RPMI8226 (cell line): ENCODE data around the gene RUSC1.
"Not testable (repeated sequence)": the region's sequence is repeated elsewhere in the genome, so short reads cannot be mapped to it uniquely, and the experiment has no call there.

Experiments used
- DNase-seq: peaks from one replicate; pipeline ENCODE4 v3.0.0-alpha.2; 2015

RUSC1 gene, protein sequence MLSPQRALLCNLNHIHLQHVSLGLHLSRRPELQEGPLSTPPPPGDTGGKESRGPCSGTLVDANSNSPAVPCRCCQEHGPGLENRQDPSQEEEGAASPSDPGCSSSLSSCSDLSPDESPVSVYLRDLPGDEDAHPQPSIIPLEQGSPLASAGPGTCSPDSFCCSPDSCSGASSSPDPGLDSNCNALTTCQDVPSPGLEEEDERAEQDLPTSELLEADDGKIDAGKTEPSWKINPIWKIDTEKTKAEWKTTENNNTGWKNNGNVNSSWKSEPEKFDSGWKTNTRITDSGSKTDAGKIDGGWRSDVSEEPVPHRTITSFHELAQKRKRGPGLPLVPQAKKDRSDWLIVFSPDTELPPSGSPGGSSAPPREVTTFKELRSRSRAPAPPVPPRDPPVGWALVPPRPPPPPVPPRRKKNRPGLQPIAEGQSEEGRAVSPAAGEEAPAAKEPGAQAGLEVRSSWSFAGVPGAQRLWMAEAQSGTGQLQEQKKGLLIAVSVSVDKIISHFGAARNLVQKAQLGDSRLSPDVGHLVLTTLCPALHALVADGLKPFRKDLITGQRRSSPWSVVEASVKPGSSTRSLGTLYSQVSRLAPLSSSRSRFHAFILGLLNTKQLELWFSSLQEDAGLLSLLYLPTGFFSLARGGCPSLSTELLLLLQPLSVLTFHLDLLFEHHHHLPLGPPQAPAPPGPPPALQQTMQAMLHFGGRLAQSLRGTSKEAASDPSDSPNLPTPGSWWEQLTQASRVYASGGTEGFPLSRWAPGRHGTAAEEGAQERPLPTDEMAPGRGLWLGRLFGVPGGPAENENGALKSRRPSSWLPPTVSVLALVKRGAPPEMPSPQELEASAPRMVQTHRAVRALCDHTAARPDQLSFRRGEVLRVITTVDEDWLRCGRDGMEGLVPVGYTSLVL

DNA sequence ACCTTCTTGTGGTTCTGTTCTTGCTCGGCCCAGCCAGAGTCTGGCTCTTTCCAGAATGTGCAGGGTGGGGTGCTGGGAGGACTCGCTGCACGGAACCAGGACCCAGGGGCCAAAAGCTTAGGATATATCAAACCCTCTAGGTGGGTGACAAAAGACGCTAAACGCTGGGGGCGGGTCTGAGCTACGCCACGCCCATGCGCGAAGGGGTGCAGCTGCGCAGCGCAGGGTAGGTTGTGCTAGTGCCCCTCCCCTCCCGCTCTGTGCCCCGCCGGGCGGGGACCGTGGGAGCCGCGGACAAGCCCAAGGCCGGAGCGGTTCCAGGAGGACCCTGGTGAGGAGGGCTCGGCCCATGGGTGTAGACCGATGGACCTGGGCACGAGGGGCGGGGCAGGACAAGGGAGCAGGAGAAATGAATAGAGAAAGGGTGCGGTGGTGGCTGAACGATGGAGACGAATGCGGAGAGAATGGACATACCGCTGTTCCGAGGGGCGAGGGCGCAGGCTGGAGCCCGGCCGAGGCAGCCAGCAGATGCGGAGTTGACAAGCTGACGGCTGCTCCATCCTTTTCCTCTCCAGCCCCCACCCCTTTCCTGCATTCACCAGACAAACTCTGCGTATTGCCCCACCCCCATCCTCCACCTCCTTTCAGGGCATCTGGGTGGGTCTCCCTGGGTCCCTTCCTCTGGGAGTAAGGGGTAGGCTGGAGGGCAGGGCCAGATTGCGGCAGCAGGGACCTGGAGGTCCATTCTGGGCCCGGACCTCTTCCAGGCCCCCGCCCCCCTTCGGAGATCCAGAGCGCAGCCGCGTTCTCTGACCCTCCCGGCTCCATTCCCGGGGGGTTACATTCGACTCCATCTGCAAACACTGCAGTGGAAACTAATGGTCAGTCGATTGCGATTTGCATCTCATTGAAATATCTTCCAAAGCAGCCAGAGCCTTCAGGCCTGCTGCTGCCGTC lies at the start of gene RUSC1:
RUSC1 (plus strand) TSS at position 234 of the 957 bp plus-strand sequence. CDS start 880 bp downstream, outside the sequence.
- DNase-seq = no peak

DNA sequence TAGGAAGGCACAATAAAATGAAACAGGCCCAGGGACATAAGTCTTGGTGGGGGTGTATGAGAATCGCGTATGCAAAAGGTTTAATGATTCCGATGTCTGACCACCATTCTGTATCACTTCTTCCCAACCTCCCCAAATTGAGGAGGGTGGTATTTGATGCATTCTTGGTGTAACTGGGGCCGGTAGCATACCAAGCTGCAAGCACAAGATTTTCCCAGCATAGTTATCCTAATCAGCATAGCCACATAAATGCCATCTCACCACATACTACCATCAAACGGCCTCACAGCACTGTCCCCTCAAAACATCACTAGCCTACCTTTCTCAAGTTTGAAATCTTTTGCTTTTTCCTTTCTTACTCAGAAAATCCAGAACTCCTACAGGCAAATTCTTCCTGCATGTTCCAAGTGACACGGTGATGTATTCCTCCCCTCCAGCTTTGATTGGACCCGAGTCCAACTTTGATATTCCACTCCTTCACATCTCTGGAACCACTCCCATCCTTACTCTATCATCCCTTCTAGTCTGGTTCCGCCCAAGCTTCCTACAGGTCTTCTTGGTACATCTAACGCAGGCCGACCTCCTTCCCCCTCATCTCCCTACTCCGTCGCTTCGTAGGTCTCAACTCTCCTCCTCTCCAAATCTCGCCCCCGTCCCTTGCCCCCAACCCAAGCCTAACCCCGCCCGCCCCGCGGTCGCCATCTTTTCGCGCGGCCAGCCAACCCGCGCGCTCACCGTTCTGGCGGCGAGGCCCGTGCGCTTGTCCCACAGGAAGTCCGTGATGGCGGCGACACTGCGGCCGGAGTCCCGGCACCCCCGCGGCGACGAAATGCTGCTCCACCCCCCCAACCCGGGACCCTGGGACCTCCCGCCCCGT lies 48.0 kb upstream of the RUSC1 start:
- no peak for DNase-seq

DNA sequence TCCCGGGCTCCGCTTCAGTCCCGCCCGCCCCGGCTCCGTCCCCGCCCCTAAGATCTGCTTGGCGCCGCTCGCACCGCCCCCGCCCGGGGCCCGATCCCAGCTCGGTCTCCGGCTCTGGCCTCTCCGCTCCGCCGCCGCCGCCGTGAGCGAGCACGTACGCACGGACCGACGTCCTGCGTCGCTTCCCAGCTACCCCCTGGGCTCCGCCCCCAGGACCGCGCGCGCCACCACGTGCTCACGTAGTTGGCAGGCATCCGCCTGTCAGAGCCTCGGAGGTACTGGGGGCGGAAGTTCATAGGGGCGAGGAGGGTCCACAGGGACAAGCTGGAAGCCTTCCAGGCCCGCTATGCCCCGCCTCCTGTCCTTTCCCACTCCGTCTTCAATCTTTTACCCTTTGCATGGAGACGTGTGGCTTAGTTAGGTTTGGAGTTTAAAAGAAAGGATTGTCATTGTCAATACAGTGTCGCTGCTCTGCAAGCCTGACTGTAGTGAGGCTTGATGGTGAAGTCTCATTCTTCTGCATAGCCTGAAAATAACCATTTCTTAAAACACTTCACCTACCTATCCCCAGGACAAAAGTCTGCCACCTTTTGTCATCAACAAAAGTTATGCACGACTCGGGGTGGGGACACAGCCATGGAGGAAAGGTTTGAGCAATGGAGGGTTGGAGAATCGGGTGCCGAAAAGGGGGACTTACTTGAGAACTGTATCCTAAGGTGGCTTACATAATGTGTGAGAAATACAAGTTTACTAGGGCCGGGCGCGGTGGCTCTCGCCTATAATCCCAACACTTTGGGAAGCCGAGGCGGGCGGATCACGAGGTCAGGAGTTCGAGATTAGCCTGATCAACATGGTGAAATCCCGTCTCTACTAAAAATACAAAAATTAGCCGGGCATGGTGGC lies 47.1 kb upstream of the RUSC1 start, which contains the start of gene CLK2:
CLK2 (minus strand) TSS at position 162 of the 903 bp plus-strand sequence. CDS start 2,527 bp downstream, outside the sequence.
- peak; percentile 99 for DNase-seq

DNA sequence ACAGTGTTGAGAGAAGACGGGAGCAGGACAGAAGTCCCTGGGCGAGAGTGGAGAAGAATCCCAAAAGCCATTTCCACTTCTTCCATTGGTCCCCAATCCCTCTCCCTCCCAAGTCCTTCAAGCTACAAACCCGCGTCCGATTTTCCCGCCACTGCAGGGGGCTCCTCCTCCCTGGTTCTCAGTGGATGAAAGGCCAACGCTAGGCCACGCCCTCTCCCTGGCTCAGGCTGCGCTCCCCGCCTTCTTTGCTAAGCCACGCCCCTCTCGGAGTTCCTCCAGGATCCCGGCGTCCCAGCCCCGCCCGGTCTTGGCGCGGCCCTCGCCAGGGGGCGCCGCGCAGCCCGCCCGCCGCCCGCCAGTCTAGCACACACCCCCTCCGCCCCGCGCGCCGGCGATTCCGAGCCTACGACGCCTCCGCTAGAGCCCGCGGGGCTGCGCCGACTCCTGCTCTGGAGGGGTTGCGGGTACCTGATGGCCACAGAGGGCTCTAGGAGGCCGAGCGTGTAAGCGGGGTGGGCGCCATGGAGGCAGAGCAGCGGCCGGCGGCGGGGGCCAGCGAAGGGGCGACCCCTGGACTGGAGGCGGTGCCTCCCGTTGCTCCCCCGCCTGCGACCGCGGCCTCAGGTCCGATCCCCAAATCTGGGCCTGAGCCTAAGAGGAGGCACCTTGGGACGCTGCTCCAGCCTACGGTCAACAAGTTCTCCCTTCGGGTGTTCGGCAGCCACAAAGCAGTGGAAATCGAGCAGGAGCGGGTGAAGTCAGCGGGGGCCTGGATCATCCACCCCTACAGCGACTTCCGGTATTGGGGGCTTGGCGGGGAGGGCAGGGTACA lies 43.4 kb upstream of the RUSC1 start, which contains the start of gene HCN3:
HCN3 (plus strand) TSS at position 394 of the 832 bp plus-strand sequence; CDS start at position 522, 128 bp downstream.
- peak; percentile 99 for DNase-seq

DNA sequence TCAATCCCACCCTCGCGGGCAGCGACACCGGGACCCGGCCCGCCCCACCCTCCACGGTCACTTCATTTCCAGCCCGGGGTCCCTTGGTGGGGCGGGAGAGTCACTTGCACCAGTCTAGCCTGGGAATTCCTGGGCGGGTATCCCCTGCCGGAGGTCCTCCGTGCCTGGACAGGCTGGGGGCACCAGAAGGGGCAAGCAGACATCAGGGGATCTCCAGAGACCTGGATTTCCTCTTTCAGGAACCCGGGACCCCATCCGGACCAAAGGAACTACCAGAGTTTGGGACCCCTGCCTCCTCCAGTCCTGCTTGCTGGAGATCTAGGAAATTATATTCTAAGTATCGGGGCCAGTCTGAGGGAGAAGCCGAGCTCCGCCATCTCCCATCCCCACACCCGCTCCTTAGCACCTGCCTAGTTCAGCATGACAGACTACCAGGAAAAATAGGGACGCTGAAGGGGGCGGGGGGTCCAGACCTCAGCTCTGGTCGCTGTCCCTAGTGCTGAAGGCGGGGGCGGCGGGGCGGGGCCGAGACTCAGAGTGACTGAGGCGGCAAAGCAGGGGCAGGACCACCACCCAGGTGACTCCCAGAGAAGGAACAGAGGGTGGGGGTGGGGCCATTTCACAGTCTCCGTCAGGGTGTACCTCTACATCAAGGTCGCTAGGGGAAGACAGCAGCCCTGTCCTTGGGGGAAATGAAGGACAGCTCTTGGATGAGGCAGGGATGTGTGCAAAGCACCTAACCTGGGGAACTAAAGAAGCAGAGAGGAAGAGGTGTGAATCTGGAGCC lies 42.6 kb upstream of the RUSC1 start:
- peak; percentile 77 for DNase-seq

DNA sequence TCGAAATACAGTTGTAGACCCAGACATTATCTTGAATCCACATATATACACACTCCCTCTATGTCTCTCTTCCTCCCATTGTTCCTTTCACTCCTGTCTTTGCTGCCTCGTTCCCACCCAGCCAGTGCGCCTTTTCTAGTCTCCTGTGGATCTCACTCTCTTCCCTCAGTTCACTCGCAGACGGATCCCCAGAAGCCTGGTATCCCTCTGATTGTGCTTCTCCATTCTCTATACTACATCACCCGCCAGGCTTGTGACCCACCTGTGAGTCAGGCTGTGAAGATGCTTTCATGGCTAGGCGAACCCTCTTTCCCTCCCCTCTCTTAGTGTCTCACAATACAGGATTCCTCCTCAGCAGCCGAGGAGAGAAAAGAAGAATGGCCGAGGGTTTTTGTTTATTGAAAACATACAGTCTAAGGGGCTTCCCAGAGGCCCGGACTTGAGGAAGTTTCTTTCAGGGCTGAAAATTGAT lies 42.0 kb upstream of the RUSC1 start:
- DNase-seq = no peak

DNA sequence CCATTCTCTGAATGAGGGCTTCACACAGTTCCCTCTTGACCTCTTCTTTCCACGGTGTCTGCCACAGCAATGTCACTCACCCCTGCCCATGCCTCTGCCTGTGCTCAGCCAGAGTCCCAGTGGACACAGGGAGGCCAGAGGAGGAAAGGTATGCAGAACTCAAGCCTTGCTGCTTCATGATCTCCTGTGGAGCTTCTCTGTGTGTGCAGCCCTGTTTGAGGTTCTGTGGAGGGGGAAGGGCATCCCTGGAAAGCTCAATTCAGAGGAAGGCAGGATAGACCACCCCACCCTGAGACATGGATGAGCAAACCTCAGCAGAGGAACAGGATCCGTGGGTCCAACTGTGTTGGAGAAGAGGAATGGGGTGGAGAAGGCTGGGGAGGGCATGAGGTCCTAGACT lies 41.4 kb upstream of the RUSC1 start:
- DNase-seq = no peak

DNA sequence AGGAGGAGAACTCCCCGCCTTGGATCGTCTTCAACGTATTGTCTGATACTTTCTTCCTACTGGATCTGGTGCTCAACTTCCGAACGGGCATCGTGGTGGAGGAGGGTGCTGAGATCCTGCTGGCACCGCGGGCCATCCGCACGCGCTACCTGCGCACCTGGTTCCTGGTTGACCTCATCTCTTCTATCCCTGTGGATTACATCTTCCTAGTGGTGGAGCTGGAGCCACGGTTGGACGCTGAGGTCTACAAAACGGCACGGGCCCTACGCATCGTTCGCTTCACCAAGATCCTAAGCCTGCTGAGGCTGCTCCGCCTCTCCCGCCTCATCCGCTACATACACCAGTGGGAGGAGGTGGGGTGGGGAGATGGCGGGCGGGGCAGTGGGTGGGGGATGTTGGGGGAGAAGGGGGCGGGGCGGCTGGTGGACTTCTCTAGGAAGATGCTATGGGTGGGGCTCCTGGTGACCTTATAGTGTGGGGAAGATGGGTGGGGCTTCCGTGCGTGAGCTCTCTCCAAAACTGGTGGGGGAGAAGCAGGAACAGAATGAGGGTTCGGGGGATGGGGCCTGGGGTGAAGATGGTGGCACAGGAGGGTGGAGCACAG lies 38.1 kb upstream of the RUSC1 start:
- no peak for DNase-seq

DNA sequence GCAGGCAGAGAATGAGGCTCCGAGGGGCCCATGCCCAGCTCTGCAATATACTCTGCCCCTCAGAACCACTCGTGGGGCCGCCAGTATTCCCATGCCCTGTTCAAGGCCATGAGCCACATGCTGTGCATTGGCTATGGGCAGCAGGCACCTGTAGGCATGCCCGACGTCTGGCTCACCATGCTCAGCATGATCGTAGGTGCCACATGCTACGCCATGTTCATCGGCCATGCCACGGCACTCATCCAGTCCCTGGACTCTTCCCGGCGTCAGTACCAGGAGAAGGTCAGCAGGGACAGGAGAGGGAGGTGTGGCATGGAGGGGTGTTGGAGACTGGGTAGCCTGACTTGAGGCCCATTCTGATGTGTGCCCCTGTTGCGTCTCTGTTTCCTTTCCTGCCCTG lies 36.2 kb upstream of the RUSC1 start:
- DNase-seq = no peak

DNA sequence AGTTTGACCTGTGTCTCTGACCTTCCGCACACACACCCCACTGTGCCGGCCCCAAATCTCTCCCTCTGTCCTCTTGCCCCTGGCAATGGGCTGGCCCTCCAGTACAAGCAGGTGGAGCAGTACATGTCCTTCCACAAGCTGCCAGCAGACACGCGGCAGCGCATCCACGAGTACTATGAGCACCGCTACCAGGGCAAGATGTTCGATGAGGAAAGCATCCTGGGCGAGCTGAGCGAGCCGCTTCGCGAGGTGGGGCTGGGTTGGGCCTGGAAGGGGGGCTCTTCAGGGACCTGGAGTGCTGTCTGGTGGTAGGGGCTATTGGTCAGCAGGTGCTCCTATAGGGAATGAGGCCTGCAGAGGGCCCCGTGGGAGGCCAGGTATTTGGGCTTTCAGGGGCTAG lies 35.6 kb upstream of the RUSC1 start:
- DNase-seq = no peak

DNA sequence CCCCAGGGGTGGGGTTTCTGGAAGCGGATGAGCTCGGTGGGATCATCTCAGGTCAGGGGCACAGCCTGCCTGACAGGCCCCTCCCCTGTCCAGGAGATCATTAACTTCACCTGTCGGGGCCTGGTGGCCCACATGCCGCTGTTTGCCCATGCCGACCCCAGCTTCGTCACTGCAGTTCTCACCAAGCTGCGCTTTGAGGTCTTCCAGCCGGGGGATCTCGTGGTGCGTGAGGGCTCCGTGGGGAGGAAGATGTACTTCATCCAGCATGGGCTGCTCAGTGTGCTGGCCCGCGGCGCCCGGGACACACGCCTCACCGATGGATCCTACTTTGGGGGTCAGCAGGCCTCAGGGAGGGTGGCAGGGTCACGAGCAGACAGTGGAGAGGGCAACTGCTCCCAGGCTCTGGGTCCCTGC lies 35.1 kb upstream of the RUSC1 start:
- DNase-seq = no peak

DNA sequence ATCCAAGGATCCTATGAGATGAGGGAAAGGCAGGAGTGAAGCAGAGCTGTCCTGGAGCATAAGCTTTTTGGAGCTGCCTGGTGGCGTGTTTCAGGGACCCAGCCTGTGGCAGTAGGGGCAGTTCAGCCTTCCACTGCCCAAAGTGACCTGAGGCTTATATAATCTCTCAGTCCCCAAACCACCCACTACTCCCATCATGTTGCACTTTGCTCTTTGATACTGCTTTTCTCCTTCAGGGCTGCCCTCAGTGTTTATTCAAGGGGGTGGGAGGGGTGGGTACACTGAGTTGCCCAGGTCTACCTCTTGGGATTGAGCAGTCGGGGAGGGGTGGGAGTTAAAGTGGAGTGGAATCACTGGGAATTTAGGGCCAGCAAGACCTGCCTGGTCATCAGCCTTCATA lies 34.1 kb upstream of the RUSC1 start:
- no peak for DNase-seq

DNA sequence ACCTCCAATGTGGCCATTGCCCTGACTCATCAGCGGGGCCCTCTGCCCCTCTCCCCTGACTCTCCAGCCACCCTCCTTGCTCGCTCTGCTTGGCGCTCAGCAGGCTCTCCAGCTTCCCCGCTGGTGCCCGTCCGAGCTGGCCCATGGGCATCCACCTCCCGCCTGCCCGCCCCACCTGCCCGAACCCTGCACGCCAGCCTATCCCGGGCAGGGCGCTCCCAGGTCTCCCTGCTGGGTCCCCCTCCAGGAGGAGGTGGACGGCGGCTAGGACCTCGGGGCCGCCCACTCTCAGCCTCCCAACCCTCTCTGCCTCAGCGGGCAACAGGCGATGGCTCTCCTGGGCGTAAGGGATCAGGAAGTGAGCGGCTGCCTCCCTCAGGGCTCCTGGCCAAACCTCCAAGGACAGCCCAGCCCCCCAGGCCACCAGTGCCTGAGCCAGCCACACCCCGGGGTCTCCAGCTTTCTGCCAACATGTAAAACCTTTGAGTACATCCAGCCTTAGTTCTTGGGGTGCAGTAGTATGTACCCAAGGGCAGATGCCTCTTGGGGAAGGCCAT lies 32.6 kb upstream of the RUSC1 start:
- no peak for DNase-seq

DNA sequence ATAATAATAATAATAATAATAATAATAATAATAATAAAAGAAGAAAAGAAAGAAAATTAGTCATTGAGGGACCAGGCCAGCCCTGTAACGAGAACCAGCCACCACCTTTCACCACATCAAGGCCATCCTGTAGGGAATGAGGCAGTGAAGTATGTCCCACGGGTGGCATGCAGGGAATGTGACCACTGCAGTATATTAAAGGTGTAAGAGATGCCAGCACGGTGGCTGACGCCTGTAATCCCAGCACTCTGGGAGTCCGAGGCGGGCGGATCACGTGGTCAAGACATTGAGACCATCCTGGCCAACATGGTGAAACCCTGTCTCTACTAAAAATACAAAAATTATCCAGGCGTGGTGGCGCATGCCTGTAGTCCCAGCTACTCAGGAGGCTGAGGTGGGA lies 29.7 kb upstream of the RUSC1 start:
- not testable (repeated sequence) for DNase-seq

DNA sequence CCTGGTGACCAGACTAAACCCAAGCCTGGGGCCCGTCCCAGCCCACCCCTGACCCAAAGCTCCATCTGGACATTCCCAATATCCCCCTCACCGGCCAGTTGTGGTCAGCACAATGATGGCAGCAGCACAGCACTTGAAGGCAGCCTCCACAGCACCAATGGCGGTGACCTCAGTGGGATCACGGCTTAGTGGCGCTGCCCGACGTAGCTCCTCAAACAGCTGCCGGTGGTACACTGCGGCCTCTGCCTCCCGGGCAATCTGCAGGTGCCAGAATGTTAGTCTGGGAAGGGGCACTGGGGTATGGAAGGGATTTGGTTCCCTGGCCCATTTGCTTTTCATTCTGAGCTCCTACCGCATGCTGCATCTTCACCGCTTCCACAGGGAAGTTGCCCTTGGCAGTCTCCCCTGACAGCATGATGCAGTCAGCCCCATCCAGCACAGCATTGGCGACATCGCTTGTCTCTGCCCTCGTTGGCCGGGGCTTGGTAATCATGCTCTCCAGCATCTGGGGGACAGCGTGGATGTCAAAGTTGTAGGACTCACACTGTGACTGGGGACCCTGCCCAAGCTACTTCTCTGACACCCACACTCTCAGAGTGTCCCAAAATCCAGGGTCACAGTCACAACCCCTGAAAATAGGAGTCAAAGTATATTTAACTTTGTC lies 27.5 kb upstream of the RUSC1 start:
- no peak for DNase-seq

DNA sequence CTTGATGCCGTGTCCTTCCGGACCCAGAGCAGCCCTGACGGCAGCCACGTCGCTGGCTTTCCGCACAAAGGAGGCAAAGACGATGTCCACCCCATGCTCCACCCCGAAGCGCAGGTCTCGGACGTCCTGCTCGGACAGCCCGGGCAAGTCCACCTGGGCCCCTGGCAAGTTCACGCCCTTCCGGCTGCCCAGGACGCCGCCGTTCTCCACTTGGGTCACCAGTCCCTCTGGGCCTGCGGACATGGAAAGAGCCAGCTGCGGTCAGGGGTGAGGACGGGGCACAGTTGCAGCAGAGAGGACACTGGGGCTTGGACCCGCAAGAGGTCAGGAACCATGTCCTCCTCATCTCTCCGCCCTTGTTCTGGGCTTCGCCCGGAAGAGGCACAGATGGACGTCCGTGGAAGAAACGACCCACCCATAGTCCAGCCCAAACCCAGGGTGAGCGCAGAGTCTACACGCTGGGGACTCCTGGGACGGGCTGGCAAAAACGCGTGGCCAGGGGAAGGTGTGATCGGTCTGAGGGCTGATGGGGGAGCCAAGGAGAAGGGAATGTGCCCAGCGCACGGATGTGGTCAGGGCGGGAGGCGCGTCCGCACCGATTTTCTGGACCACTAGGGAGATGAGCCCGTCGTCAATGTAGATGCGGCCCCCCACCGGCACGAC lies 26.0 kb upstream of the RUSC1 start:
- DNase-seq = no peak
